T47D (cell line): ENCODE data around the gene MBNL3.

Experiments
- DNase-seq, 2 experiments: peaks; one replicate each; pipeline versions ENCODE4 v3.0.0 to v3.0.0-alpha.2; 2011 to 2012; ENCODE audit warnings: low read depth in 1 of 2, low spot score in 1 of 2
- JUND ChIP-seq: IDR thresholded peaks from 2 replicates; pipeline ENCODE4 v1.6.1; 2012; ENCODE audit warnings: low read depth
- in situ Hi-C: cut with HindIII; loops from 2 replicates; pipeline ENCODE4 v1.10.0; 2016; ENCODE audit warnings: low sequenced_read_pairs, low pct_unique_long_range_greater_than_20kb

The MBNL3 gene, protein sequence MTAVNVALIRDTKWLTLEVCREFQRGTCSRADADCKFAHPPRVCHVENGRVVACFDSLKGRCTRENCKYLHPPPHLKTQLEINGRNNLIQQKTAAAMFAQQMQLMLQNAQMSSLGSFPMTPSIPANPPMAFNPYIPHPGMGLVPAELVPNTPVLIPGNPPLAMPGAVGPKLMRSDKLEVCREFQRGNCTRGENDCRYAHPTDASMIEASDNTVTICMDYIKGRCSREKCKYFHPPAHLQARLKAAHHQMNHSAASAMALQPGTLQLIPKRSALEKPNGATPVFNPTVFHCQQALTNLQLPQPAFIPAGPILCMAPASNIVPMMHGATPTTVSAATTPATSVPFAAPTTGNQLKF

DNA sequence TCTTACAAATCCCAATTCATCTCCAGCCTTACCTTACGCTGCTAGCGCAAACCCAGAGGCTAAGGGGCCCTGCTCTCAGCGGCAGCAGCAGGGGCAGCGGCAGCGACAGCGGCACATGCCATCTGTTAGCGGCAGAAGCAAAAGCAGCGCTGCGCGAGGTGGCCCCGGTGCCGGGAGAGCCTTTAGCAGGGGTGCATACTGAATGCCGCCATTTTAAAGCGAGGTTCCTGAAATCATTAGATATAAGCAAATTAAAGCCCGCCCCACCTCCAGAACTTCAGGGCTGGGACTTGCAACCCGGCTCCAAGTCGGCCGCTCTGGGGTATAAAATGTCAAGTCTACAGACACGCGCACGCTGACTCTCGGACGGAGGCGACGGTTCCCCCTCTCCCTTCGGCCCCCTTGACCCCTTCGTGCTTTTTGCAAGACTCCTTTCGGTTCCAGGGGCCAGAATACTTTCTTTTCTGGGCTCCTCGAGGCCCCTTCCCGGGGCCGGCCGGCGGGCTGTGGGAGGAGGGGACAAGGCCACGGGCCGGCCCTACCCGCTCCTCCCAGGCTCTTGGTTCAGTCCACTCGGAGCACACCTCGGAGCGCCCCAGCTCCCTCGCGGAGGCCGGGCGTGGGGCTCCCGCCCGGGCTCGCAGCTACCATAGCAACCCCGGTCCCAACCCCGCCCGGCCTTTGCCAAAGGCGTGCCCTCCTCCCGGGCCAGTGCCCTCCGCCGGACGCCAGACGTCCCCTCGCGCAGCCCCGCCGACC lies at the start of gene MBNL3:
MBNL3 (minus strand) TSS at position 220 of the 759 bp plus-strand sequence. CDS start 49,427 bp downstream, outside the sequence.
- peak; percentile 12 to 79 for DNase-seq
- in situ Hi-C loops, result no loop called here
- TF ChIP-seq JUND, result no peak

DNA sequence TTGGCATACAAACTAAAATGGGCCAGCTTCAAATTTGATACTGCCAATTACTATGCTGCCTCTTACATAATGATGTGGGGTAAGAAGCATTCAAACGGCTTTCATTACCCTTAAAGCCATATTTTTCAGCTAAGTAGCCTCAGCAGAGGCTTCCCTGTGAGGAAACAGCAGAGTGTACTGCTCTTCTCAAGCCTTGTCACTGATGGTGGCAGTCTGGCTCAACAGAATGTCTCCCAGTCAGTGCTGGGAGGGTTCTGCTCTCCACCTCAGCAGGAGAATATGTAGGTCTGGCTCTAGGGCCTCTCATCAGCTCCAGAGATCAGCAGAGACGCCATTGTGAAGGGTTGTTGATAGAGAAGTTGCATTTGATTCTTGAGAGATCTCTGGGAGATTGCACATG lies 44.6 kb upstream of the MBNL3 start:
- no peak for DNase-seq
- no peak for TF ChIP-seq JUND

DNA sequence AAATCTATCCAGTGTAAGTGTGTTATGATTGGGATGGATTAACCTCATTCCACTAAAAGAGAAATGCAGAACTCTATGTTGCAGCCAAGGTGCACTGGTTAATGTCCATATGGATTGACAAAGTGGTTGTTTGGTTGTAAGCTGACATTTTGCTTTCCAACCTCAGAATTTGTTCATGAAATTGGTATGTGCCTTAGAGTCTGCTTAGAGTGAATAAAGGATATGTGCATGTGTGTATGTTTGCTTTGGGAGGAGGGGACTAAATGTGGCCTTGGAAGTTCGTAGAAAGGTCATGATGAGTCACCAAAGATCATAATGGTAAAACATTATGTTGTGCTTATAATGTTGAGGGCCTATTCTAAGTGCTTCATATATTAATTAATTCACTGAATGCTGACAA lies 44.1 kb upstream of the MBNL3 start:
- no peak for DNase-seq
- no peak for TF ChIP-seq JUND
- in situ Hi-C loops, result no loop called here

More for the DNA sequence above, 44.6 kb upstream of the MBNL3 start:
- in situ Hi-C loops, result no loop called here

DNA sequence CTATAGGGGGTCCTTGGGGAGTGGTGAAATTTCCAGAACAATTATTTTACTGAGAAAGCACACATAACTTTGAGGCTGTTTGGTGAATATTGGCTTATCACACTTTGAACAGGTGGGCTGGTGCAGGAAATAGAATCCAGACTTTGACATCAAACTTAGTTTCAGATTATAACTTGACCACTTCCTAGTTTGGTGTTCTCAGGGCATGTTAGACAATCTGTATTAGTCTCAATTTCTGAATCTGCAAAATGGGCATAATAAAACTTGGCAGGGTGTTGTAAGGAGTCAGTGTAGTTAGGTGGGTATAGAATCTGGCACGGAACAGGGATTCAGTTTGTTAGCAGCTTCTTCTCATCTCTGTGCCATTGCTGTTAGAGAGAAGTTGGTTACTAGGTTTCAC lies 43.3 kb upstream of the MBNL3 start:
- in situ Hi-C loops, result no loop called here
- no peak for DNase-seq
- TF ChIP-seq JUND, result no peak

DNA sequence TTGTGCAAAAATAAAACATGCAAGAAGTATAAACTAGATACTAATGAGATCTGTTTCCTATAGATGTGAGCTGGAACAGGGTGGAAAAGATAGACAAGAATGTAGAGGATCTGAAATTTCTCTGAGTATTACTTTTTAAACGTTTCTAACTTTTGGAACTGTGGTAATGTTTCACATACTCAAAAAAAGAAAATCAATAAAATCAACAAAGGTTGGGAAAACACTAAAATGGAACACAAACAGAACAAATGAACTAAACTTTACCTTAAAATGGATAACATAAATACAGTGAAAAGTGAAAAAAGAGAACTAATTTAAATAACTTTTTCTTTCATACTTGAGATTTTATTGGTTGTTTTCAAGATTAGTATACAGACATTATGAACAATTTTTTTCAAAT lies 32.0 kb upstream of the MBNL3 start:
- DNase-seq, result no peak
- no peak for TF ChIP-seq JUND
- in situ Hi-C loops, result no loop called here

DNA sequence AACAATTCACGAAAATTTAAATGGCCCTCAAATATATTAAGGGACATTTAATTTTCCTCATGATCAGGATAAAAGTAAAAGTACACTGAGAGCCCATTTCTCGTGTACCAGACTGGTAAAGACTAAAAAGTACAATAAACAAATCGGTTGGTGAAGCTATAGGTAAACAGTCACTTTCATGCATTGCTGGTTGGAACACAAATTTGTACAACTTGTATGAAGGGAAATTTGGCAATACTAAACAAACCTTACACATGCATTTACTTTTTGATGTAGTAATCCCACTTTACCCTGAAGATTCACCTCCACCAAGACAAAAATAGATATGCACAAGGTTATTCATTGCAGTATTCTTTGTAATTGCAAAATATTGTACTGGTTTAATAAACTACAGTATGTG lies 31.4 kb upstream of the MBNL3 start:
- TF ChIP-seq JUND, result no peak
- in situ Hi-C loops, result no loop called here

DNA sequence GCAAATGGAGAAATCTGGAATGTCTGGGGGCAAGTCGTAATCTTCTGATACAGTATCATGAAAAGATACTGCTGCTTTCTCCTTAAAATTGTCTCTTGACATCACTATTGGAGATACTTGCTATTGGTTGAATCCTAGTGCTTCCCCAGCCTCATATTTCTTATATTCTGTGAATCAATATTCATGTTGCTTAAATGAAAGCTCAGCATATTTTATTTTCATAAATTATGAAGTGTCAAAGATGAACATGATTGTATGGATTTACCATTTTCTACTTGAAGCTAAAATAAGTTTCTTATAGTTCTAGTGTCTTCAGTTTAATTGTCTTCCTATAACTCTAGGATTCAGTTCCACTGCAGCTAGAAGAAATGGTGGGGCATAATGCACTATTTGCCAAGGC lies 29.6 kb upstream of the MBNL3 start:
- in situ Hi-C loops, result no loop called here
- no peak for TF ChIP-seq JUND
- no peak for DNase-seq

More for the DNA sequence above, 31.4 kb upstream of the MBNL3 start:
- DNase-seq, result no peak

DNA sequence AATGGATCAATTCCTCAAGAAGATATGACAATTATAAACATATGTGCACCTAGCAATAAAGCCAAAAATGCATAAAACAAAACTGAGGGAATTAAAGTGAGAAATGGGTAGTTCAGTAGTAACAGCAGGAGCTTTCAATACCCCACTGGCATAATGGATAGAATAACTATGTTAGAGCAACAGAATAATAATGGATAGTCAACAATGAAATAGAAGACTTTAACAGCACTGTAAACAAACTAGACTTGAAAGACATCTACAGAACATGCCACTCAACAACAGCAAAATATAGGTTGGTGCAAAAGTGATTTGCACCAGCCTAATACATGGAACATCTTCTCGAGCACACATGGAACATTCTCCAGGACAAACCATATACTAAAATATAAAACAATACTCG lies 20.0 kb upstream of the MBNL3 start:
- DNase-seq, result no peak
- no peak for TF ChIP-seq JUND
- in situ Hi-C loops, result no loop called here

DNA sequence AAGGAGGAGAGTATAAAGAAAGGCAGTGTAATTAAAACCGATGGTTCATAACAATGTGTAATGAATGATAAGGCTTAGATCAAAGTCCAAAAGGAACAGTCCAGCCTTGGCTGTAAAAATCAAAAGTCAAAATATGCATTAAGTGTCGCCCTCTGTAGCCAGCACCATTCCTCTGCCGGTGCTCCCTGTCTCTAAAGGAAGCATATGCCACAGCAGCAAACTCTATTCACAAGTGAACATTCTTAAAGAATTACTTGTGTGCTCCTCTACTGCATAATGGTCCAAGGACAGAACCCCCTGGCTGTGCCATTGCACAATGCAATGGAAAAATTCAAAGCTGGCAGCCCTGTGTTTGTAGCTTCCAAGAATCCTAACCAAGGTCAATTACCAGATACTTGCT lies 16.3 kb upstream of the MBNL3 start:
- no peak for DNase-seq
- TF ChIP-seq JUND, result no peak
- in situ Hi-C loops, result no loop called here

DNA sequence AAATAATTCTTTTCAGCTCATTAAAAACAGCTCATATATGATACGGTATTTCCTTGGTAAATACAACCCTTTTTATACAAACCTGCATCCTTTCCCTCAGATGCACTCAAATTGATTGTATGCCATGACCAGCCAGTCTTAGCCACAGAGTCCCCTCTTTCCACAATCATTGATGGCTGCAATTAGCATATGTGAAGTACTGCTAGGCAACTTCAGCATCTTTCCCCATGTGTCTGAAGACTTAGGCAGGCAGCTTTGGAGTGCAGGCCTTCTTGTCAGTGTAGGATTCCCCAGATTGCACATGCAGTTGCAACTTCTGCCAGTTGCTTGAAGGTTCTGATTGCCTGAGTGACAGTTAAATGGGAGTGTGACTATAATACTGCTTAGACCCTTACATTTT lies 15.6 kb upstream of the MBNL3 start:
- no peak for TF ChIP-seq JUND
- DNase-seq, result no peak
- in situ Hi-C loops, result no loop called here

DNA sequence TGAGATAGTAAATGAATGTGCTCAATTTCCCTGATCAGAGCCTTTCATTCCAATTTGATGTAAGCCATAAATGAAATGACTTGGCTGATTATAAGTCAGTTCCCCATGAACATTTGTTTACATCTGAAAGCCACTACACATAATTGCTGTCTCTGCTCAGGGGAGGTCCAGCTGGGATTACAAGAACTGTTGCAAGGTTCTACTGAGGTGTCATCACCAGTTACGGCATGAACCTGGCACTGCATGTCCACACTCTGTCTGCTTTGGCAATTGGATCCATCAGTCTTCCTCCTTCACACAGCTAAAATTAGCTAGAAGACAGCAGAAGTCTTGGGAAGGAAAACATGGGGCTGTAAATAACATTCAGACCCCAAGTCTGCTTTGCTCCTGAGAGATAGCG lies 12.8 kb upstream of the MBNL3 start:
- TF ChIP-seq JUND, result no peak
- in situ Hi-C loops, result no loop called here
- DNase-seq, result no peak

DNA sequence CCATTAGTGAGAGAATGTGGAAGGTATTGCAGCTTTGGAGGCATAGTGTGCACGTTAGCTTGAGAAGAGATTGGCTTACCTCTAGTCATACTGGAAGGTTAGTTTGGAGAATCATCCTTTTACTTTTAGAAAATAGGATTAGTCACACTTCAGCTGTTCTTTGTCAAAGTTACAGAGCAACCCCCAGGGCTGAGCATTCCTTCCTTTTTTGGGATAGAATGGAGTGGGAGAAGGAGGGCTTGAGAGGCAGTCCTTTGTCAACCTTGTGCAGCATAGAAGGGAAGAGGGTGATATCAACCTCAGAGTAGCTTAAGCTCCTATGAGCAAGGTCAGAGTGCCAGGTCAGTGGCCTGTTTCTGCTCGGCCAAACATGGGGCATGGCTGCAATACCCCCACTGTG lies 8.6 kb upstream of the MBNL3 start:
- no peak for TF ChIP-seq JUND
- no peak for DNase-seq
- in situ Hi-C loops, result no loop called here

DNA sequence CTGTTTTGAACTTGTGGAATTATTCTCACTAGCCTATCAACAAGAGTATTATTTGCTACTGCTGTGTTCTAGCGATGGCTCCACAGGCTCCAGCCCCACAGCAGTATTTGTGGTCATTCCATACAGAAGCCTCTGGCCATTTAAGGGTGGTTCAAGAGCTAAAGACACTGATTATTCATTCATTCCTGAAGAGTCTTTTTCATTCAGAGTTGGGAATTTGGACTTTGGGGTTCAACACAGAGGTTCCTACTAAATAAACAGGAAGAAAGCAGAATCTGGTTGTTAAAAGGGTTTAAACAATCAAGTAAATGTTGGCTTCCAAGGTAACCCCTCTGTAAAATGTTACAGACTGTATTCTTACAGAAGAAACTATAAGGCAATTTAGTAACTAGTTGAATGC lies 4.3 kb upstream of the MBNL3 start:
- in situ Hi-C loops, result no loop called here
- no peak for TF ChIP-seq JUND
- DNase-seq, result no peak
